ENCODE data around the gene PIEZO2.

DNA sequence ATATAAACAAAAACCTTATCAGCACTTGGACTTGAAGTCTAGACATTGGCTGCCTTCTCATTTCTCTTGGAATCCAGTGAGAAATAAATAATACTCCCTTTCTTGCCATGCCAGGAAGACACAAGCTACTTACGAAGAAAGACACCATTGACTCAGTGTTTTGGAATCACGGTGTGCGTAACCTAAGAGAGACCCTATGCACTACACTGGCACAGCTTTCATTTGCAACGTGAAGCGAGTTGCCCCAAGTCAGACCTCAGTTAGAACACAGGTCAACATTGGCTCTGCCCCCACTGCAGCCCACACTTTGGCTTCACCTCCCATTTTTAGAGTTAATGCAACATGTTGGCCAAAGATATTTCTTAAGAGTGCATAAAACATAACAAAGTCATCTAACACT, 54.2 kb downstream of the PIEZO2 start:
- TF ChIP-seq POLR2AphosphoS5 (IDR thresholded peaks at IDR 0.05; ENCODE audit: borderline replicate concordance, low read depth, low read length) (no peak), EZH2 (IDR thresholded peaks at IDR 0.05) (no peak)

Measured in SK-N-MC (cell line).